Aorta (tissue), 5 donors: ENCODE measurements around the gene MEF2C. TPM values are rescaled to one million over a fixed set of nuclear protein-coding genes. Genes with fewer than 3 reads are reported as not detected.
A peak's percentile ranks its signal among the peaks of the same experiment; 100 is the strongest.

Experiments
- ATAC-seq: fragments of 200-7000 bp; cut with Tn5 transposase; one replicate; pipeline ENCODE4 v1.9.1; 2022; ENCODE audit warnings: moderate library complexity; ENCODE audit not compliant: low FRiP score
- DNase-seq, 2 donors: peaks; one replicate each; pipeline ENCODE4 v3.0.0-alpha.2; 2020
- H3K27ac ChIP-seq, 2 donors: one replicate each; pipeline ENCODE4 v1.5.1; 2013; ENCODE audit warnings: low read length in 2 of 2, mild to moderate bottlenecking in 2 of 2, moderate library complexity in 2 of 2, control low read depth in 1 of 2, inconsistent platforms in 1 of 2, low read depth in 1 of 2
- H3K27me3 ChIP-seq, 2 donors: one replicate each; pipeline ENCODE4 v1.6.1; 2013; ENCODE audit warnings: control low read depth in 1 of 2, low read length in 1 of 2, mild to moderate bottlenecking in 1 of 2, moderate library complexity in 1 of 2; ENCODE audit not compliant: insufficient read depth in 2 of 2, control insufficient read depth in 1 of 2
- H3K36me3 ChIP-seq, 2 donors: one replicate each; pipeline ENCODE4 v1.6.1; 2013; ENCODE audit warnings: control low read depth in 1 of 2, low read length in 1 of 2, mild to moderate bottlenecking in 1 of 2; ENCODE audit not compliant: insufficient read depth in 2 of 2, control insufficient read depth in 1 of 2
- H3K4me1 ChIP-seq, 2 donors: one replicate each; pipeline ENCODE4 v1.6.1; 2013; ENCODE audit warnings: low read length in 2 of 2, control low read depth in 1 of 2, mild to moderate bottlenecking in 1 of 2, moderate library complexity in 1 of 2; ENCODE audit not compliant: insufficient read depth in 2 of 2, control insufficient read depth in 1 of 2
- H3K4me3 ChIP-seq, 2 donors: one replicate each; pipeline ENCODE4 v1.5.1; 2013; ENCODE audit warnings: low read length in 2 of 2, control low read depth in 1 of 2, mild to moderate bottlenecking in 1 of 2
- H3K9me3 ChIP-seq: one replicate; pipeline ENCODE4 v1.6.1; 2013; ENCODE audit warnings: mild to moderate bottlenecking, low read length; ENCODE audit not compliant: control insufficient read depth
- WGBS, 2 donors: extraction: QIAGEN DNeasy Blood & Tissue Kit; methylation state at CpG; one replicate each; pipeline ENCODE4 v1.1.7; 2013; 5-methylcytosine and 5-hydroxymethylcytosine counted together
- intact Hi-C, 2 donors: fragments of 100-400 bp; cut with DNase I; formaldehyde crosslinking; loops; one replicate each; pipeline versions ENCODE4 v1.14.2 to v1.15.0; 2022
- polyA plus RNA-seq, 2 donors: library from polyadenylated mRNA; stranded (reverse); fragments of 200-250 nt; gene quantifications; one replicate each; pipeline ENCODE4 v1.2.3, GENCODE V29; 2013
- total RNA-seq, 2 donors: library from RNA; stranded (reverse); fragmentation: NEBNext Ultra II Directional; extraction: Animal tissue kit (Norgen Biotek cat#: 25700); gene quantifications; one replicate each; pipeline ENCODE4 v1.2.1, GENCODE V29; 2021
- donor health status: healthy with polysubstance abuse.
- donor health status: Bipolar disorder and iron deficiency.
- donor health status: DM: no; HTN: no; CAD: no.
- donor health status: DM: no; HTN: no; CAD: no.
- donor health status: DM: yes; HTN: yes; CAD: no.

The MEF2C gene
- total and polyA plus RNA-seq, 4 donors = 22.0 to 186 (median 80.3) TPM

DNA sequence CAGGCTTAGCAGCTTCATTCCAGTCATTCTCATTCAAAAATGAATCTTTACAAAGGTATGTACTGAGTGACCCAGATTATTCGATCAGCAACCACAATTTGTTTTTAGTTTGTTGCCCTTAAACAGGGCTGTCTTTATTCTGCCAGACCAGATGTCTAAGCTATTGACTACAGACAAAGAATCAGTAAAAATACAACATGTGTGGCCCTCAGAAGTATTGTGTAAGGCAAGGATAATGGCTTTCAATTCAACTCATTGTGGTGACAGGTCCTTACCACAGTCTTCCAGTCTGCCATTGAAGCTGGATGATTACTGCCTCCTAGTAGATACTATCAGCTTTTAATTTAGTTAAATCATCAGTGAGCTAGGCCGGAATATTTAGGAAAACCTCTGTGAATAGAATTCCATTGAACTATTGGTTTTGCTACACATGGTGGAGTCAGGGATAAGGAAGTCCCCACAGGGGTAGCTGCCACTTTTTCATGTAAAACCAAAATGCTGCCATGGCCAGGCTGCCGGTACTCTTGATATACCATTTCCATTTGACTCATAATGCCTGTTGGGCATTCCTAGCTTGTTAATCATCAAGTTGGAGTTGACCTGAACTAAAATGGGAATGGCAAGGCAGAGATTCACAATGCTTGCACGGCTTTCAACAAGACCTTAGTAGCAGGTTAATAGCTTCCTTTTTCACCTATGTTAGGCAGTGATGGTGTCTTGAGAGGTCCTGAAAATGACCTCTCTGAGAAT lies 175.6 kb downstream of the MEF2C start:
- Histone ChIP-seq H3K9me3 (no peaks in the 10 kb centered on the region), H3K4me1 (no peaks in the 10 kb centered on the region), H3K36me3 (no peaks in the 10 kb centered on the region), H3K27me3 (no peaks in the 10 kb centered on the region), H3K27ac (no peak overlapping the region), H3K4me3 (no peak overlapping the region)
- ATAC-seq (no peak), DNase-seq (no peak)
- WGBS, 2 donors = 56 to 58% methylated on average over 4 of the region's 4 CpGs
- intact Hi-C loops = no loop called here

DNA sequence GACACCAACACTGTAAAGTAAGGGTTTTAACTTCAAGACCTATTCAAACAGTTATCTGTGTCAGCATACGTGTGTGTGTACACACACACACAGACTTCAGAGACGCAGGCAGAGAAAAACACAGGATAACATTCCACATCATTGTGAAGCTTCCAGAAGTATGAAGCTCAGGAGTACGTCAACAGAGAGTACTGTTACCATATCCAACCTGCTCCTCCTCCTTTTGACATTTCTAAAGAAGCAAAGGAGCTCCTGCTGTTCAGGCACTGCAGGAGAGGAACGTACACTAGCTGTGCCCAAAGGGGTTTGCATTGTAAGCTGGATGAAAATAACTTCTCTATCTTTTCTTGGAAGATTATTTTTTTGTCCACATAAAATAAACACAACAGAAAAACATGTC lies 180.7 kb downstream of the MEF2C start:
- DNase-seq (no peak), ATAC-seq (no peak)
- Histone ChIP-seq H3K27me3 (no peaks in the 10 kb centered on the region), H3K4me3 (no peak overlapping the region), H3K4me1 (no peaks in the 10 kb centered on the region), H3K36me3 (no peaks in the 10 kb centered on the region), H3K9me3 (no peaks in the 10 kb centered on the region), H3K27ac (no peak overlapping the region)
- intact Hi-C loops = no loop called here
- 75 to 76% methylated on average over 4 of the region's 4 CpGs for WGBS, 2 donors

DNA sequence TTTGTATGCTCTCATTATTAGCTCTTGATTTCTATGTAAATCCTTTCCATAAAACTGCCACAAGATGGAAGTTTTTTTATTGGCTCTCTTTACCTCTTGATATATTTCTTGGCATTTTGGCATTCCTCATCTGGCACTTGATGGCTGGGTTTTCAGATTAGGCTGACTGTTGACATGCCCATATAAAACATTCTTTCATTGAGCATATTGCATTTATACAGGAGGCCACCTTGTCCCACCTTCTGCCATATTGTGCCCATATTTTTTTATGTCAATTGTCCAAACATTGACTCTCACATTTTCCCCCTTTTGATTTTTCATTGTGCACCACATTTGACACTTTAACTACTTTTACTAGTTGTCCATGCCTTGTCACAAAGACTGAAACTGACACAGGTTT lies 182.9 kb downstream of the MEF2C start:
- Histone ChIP-seq H3K27me3 (no peaks in the 10 kb centered on the region), H3K4me3 (no peak overlapping the region), H3K27ac (no peak overlapping the region), H3K36me3 (no peaks in the 10 kb centered on the region), H3K9me3 (no peaks in the 10 kb centered on the region), H3K4me1 (no peaks in the 10 kb centered on the region)
- ATAC-seq (no peak), DNase-seq (no peak)
- intact Hi-C loops = no loop called here

DNA sequence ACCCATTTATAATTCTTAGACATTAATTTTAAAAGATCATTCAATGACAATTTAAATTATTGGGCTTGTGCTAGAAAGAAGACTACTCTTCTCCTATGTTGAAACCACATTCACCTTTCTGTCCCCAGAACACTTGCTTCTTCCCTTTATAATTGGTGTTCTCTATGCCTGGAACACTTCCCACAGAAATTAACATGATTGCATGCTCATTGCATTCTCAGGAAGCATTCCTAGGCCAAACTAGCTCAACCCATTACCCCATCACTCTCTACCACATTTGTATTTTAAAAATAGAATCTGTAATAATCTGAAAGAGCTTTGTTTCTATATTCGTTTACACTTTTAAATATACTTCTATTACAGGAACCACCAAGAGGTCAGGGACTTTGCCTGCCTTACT lies 184.7 kb downstream of the MEF2C start:
- 79 to 82% methylated on average over 1 of the region's 1 CpG for whole genome bisulfite sequencing, 2 donors
- intact Hi-C loops = no loop called here
- no peak for ATAC-seq

DNA sequence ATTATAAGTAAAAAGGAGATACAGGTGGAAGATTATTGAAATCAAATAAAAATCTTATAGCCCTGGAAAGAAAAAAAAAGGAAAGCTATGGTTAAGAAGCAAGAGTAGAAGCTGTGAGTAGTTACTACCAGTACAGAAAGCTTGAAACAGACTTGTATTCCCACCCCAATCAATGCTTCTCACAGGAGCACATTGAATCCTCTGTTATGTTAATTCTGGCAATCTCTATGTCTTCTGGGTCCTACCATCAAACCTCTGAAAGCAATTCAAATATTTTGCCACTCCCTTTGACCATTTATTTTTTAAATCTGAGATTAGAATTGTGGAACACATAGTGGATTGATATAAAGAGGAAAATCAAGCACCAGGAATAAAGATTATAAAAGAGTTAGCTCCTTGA lies 186.5 kb downstream of the MEF2C start:
- intact Hi-C loops = no loop called here
- DNase-seq = no peak
- Histone ChIP-seq H3K9me3 (no peaks in the 10 kb centered on the region), H3K4me3 (no peak overlapping the region), H3K4me1 (no peaks in the 10 kb centered on the region), H3K27me3 (no peaks in the 10 kb centered on the region), H3K27ac (no peak overlapping the region), H3K36me3 (no peaks in the 10 kb centered on the region)
- no peak for ATAC-seq

More for the DNA sequence above, 184.7 kb downstream of the MEF2C start:
- H3K27me3 ChIP-seq = no peaks in the 10 kb centered on the region
- no peaks in the 10 kb centered on the region for H3K4me1 ChIP-seq
- H3K27ac ChIP-seq = no peak overlapping the region
- DNase-seq = no peak
- H3K9me3 ChIP-seq = no peaks in the 10 kb centered on the region
- no peak overlapping the region for H3K4me3 ChIP-seq
- no peaks in the 10 kb centered on the region for H3K36me3 ChIP-seq

DNA sequence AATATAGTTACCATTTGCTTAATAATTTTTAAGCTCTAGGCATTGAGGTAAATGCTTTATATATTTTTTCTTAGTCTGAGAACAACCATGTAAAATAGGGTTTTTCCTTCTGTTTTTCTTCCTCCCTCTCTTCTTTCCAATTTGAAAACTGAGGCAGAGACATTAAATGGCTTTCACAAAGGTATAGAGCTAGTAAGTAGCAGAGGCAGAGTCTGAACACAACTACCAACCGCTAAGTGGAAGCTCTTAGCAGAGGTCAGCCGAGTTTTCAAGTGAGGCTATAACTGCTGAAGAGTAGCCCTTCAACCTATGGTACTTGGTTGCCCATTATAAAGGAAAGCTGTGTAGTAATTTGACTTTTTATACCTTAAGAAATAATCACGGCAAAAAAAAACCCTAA lies 187.1 kb downstream of the MEF2C start:
- intact Hi-C loops = no loop called here
- Histone ChIP-seq H3K4me3 (no peak overlapping the region), H3K9me3 (no peaks in the 10 kb centered on the region), H3K27ac (no peak overlapping the region), H3K36me3 (no peaks in the 10 kb centered on the region), H3K4me1 (no peaks in the 10 kb centered on the region), H3K27me3 (no peaks in the 10 kb centered on the region)
- DNase-seq (no peak), ATAC-seq (no peak)
- WGBS, 2 donors = 54 to 56% methylated on average over 3 of the region's 3 CpGs

DNA sequence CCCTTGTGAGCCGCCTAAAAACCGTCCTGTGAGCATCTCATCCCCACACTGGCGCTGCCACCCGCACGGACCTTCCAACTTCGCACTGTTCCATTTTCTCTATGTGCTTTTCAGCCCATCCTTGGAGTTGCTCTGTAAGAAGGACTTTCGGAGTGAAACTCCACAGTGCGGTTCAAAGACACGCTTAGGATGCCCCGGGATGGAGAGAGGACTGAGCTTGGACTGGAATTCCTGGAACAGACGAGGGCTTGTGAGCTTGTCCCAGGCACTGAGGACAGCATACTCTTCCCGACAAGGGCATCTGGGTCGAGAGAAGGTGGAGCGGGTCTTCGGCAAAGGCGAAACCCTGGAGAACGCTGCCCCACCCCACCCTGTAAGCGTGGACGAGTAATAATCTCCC lies 187.8 kb downstream of the MEF2C start:
- Histone ChIP-seq H3K27ac (no peak overlapping the region), H3K36me3 (no peaks in the 10 kb centered on the region), H3K4me1 (no peaks in the 10 kb centered on the region), H3K27me3 (no peaks in the 10 kb centered on the region), H3K4me3 (no peak overlapping the region), H3K9me3 (no peaks in the 10 kb centered on the region)
- DNase-seq (peak in 1 of 2 donors; percentile 51), ATAC-seq (no peak)
- WGBS, 2 donors = 20 to 21% methylated on average over 19 of the region's 19 CpGs
- intact Hi-C loops = no loop called here

DNA sequence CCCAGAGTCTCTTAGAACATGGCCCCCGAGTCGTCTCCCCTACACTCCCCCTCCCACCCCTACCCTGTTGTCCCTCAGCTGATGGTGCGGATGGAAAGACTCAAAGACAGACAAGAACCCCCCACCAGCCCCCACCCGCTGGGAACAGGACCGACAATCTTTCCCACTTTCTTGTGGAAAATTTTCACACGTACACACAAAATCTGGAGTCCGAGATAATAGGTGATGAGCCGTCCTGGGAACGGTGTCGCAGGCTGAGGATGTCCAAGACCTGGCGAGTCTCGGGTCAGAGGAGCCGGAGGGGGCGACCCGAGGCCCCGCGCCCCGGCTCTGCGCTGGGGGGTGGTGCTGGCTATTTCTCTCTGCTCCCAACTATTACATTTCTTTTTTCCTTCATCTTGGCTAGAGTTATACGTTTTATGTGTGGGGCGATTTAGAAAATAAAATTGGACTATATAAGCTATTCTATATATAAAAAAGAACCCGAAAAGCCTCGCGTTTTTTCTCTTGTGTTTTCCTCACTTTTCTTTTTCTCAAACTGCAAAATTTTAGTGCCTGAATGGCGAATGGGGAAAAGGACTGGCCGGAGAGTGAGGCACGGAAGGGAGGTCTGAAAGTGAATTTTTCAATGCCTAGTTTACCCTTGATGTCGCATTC lies 188.8 kb downstream of the MEF2C start:
- no peak overlapping the region for H3K4me3 ChIP-seq
- intact Hi-C loops = loop anchor here in 1 of 2 donors (5.0 kb wide), 1 partner anchor 552 kb away; no protein-coding TSS in a partner anchor
- H3K27ac ChIP-seq = no peak overlapping the region
- no peaks in the 10 kb centered on the region for H3K9me3 ChIP-seq
- ATAC-seq (no peak), DNase-seq (no peak)
- peaks cover 0 to 2% of the 10 kb centered on the region in 2 donors for H3K27me3 ChIP-seq
- 39 to 41% methylated on average over 28 of the region's 28 CpGs for WGBS, 2 donors
- H3K36me3 ChIP-seq = no peaks in the 10 kb centered on the region
- no peaks in the 10 kb centered on the region for H3K4me1 ChIP-seq
